ENCODE measurements around the gene EZH1.
A peak's percentile ranks its signal among the peaks of the same experiment; 100 is the strongest.

EZH1 gene

DNA sequence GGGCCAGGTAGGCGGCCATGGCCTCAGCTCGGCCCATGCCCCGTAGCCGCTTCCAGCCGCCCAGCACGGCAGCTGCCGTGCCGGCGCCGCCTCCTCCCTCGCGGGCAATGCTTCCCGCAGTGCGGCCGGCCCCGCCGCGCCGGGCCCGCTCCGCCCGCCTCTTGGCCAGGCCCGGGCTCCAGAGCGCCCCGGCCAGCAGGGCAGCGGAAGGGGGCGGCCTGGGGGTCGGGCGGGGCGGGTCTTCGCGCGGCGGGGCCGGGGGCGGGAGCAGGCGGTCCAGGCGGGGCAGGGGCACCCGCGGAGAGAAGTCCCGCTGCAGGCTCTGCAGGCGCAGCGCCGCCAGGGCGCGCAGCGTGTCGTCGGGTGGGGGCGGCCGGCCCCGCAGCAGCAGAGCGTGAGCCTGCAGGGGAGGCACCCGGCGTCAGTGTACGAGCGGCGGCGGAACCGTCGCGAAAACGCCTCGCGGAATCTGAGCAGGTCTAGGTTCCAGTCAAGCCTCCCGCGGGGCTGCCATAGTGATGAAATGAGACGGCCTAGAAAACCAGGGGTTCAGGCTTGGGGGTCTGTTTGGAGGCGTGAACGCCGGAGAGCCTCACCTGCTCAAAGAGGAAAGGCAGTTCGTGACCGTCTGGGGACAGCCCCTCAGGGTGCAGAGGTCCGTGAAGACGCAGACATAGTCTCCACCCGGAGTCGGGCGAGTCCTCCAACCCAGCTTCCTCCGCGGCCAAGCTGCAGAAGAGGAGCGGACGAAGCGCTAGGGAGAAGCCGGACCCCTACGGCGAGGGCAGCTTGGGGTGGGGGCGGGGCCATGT lies 74.7 kb downstream of the EZH1 start:
- no peak for ATAC-seq
- TF ChIP-seq RARB (CRISPR knock-in tag; IDR thresholded peaks at IDR 0.05) (no peak), ESRRG (CRISPR knock-in tag; IDR thresholded peaks at IDR 0.05) (no peak), ARNTL (CRISPR knock-in tag; IDR thresholded peaks at IDR 0.05; ENCODE audit: borderline replicate concordance, low read depth) (no peak), ZNF70 (CRISPR knock-in tag; IDR thresholded peaks at IDR 0.05) (no peak), CREB5 (CRISPR knock-in tag; IDR thresholded peaks at IDR 0.05; ENCODE audit: low read depth) (no peak), ZNF8 (CRISPR knock-in tag; IDR thresholded peaks at IDR 0.05) (no peak), ZFP3 (CRISPR knock-in tag; IDR thresholded peaks at IDR 0.05) (no peak), ZC3H10 (CRISPR knock-in tag; IDR thresholded peaks at IDR 0.05) (no peak), SNAI2 (CRISPR knock-in tag; IDR thresholded peaks at IDR 0.05) (no peak), TOX (CRISPR knock-in tag; IDR thresholded peaks at IDR 0.05; ENCODE audit: borderline replicate concordance) (no peak), PPARA (CRISPR knock-in tag; IDR thresholded peaks at IDR 0.05; ENCODE audit: borderline replicate concordance) (no peak), ZFP30 (CRISPR knock-in tag; IDR thresholded peaks at IDR 0.05) (no peak), BACH2 (CRISPR knock-in tag; IDR thresholded peaks at IDR 0.05; ENCODE audit: borderline replicate concordance) (no peak), ZNF565 (CRISPR knock-in tag; conservative IDR thresholded peaks at IDR 0.05; ENCODE audit: low read depth) (no peak), OSR1 (CRISPR knock-in tag; IDR thresholded peaks at IDR 0.05) (no peak)
- TF ChIP-seq, protein P1, sequence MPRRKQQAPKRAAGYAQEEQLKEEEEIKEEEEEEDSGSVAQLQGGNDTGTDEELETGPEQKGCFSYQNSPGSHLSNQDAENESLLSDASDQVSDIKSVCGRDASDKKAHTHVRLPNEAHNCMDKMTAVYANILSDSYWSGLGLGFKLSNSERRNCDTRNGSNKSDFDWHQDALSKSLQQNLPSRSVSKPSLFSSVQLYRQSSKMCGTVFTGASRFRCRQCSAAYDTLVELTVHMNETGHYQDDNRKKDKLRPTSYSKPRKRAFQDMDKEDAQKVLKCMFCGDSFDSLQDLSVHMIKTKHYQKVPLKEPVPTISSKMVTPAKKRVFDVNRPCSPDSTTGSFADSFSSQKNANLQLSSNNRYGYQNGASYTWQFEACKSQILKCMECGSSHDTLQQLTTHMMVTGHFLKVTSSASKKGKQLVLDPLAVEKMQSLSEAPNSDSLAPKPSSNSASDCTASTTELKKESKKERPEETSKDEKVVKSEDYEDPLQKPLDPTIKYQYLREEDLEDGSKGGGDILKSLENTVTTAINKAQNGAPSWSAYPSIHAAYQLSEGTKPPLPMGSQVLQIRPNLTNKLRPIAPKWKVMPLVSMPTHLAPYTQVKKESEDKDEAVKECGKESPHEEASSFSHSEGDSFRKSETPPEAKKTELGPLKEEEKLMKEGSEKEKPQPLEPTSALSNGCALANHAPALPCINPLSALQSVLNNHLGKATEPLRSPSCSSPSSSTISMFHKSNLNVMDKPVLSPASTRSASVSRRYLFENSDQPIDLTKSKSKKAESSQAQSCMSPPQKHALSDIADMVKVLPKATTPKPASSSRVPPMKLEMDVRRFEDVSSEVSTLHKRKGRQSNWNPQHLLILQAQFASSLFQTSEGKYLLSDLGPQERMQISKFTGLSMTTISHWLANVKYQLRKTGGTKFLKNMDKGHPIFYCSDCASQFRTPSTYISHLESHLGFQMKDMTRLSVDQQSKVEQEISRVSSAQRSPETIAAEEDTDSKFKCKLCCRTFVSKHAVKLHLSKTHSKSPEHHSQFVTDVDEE (CRISPR knock-in tag; IDR thresholded peaks at IDR 0.05) = no peak
- TF ChIP-seq, protein P2, sequence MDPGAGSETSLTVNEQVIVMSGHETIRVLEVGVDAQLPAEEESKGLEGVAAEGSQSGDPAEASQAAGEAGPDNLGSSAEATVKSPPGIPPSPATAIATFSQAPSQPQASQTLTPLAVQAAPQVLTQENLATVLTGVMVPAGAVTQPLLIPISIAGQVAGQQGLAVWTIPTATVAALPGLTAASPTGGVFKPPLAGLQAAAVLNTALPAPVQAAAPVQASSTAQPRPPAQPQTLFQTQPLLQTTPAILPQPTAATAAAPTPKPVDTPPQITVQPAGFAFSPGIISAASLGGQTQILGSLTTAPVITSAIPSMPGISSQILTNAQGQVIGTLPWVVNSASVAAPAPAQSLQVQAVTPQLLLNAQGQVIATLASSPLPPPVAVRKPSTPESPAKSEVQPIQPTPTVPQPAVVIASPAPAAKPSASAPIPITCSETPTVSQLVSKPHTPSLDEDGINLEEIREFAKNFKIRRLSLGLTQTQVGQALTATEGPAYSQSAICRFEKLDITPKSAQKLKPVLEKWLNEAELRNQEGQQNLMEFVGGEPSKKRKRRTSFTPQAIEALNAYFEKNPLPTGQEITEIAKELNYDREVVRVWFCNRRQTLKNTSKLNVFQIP (CRISPR knock-in tag; IDR thresholded peaks at IDR 0.05; ENCODE audit: borderline replicate concordance, low read depth) = no peak

DNA sequence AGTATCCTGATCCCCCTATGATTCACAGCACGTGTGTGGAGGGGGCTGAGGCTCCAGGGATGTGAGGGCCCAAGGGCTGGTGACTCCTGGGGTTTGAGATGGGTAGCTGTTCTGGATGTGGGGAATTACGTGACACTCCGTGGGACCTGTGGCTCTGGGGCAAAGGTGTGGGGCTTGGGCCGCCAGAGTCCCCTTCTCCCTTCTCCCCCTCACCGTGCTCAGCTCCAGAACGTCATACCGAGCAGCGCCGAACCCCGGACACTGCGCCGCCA lies 75.2 kb downstream of the EZH1 start:
- ATAC-seq = no peak
- TF ChIP-seq ZNF70 (CRISPR knock-in tag; IDR thresholded peaks at IDR 0.05) (no peak), ZFP30 (CRISPR knock-in tag; IDR thresholded peaks at IDR 0.05) (no peak), ISL1 (CRISPR knock-in tag; IDR thresholded peaks at IDR 0.05) (no peak), ZC3H10 (CRISPR knock-in tag; IDR thresholded peaks at IDR 0.05) (no peak)

DNA sequence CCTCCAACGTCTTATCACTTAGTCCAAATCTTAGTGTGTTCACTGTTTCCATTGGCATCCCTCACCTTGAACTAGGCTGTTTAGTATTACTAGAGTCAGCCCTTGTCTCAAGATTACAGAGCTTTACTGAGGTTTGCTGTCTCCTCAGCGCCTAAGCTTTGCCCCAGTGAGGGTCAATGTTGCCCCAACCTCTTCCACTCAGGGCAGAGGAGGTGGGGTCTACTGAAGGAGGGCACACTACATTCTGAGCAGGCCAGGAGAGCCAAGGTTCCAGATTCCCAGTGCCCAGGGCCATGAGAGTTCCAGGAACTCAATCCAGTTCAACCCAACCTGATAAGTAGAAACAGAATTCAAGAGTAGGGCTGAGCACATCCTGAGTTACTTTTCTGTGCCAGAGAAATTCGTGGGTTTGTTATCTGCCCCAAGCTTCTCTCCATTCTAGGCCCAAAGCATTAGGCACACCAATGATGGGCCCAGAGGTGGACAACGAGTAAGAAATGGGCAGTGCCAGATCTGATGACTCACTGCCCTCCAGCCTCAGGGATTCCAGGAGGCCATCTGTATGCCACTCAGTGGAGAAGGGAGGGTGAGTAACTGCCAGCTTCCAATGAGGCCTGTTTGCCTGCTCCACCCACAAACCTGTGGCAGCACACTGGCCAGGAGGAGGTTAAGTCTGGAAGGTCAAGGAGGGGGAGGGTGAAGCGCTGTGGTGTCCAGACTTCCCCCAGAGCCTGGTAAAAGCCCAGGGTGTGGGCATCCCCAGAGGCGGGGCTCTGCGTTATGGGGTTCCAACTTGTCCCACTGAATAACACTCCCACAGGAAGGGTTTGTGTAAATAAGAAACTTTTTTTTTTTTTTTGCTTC lies 77.5 kb downstream of the EZH1 start:
- ATAC-seq = peak; percentile 95
- TF ChIP-seq ZNF565 (CRISPR knock-in tag; conservative IDR thresholded peaks at IDR 0.05; ENCODE audit: low read depth) (no peak), GLIS3 (CRISPR knock-in tag; IDR thresholded peaks at IDR 0.05) (no peak), RARB (CRISPR knock-in tag; IDR thresholded peaks at IDR 0.05) (no peak), CSDC2 (CRISPR knock-in tag; IDR thresholded peaks at IDR 0.05) (no peak), ZNF8 (CRISPR knock-in tag; IDR thresholded peaks at IDR 0.05) (no peak), PPARA (CRISPR knock-in tag; IDR thresholded peaks at IDR 0.05; ENCODE audit: borderline replicate concordance) (no peak), OSR1 (CRISPR knock-in tag; IDR thresholded peaks at IDR 0.05) (no peak), TOX (CRISPR knock-in tag; IDR thresholded peaks at IDR 0.05; ENCODE audit: borderline replicate concordance) (no peak), BACH2 (CRISPR knock-in tag; IDR thresholded peaks at IDR 0.05; ENCODE audit: borderline replicate concordance) (no peak), TCF4 (CRISPR knock-in tag; IDR thresholded peaks at IDR 0.05; ENCODE audit: borderline replicate concordance) (no peak)
- TF ChIP-seq, protein P2 (CRISPR knock-in tag; IDR thresholded peaks at IDR 0.05; ENCODE audit: borderline replicate concordance, low read depth) = no peak
- TF ChIP-seq, protein P1 (CRISPR knock-in tag; IDR thresholded peaks at IDR 0.05) = no peak
- TF ChIP-seq, protein P3, sequence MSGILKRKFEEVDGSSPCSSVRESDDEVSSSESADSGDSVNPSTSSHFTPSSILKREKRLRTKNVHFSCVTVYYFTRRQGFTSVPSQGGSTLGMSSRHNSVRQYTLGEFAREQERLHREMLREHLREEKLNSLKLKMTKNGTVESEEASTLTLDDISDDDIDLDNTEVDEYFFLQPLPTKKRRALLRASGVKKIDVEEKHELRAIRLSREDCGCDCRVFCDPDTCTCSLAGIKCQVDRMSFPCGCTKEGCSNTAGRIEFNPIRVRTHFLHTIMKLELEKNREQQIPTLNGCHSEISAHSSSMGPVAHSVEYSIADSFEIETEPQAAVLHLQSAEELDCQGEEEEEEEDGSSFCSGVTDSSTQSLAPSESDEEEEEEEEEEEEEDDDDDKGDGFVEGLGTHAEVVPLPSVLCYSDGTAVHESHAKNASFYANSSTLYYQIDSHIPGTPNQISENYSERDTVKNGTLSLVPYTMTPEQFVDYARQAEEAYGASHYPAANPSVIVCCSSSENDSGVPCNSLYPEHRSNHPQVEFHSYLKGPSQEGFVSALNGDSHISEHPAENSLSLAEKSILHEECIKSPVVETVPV (CRISPR knock-in tag; IDR thresholded peaks at IDR 0.05) = no peak

Measured in SK-N-SH treated with all-trans-retinoic acid at 6 μM for 48 hours (cell line).